Kidney tubule cell (primary cell): ENCODE measurements around the gene ATP6V1B1.
"Not testable (repeated sequence)": the region's sequence is repeated elsewhere in the genome, so short reads cannot be mapped to it uniquely, and the experiment has no call there.

Experiments
- DNase-seq: peaks from one replicate; pipeline ENCODE4 v3.0.0-alpha.2; 2018; ENCODE audit warnings: low spot score

ATP6V1B1 gene

DNA sequence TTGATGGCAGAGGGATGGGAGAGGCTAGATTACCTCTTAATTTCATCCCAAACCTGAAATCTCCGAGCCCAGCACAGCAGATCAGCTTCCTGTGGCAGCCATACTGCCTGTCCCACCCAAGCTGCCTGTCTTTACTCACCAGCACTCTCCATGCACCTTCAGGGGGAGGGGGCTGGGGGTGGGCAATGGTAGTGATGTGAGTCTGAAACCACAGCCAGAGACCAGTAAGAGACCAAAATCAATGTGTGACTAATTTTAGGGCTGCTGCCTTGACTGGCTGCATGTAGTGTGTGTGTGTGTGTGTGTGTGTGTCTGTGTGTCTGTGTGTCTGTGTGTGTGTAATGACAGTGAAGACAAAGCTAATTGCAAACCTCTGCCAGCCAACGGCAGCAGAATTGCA is 70.6 kb downstream of the ATP6V1B1 start:
- DNase-seq, result no peak

DNA sequence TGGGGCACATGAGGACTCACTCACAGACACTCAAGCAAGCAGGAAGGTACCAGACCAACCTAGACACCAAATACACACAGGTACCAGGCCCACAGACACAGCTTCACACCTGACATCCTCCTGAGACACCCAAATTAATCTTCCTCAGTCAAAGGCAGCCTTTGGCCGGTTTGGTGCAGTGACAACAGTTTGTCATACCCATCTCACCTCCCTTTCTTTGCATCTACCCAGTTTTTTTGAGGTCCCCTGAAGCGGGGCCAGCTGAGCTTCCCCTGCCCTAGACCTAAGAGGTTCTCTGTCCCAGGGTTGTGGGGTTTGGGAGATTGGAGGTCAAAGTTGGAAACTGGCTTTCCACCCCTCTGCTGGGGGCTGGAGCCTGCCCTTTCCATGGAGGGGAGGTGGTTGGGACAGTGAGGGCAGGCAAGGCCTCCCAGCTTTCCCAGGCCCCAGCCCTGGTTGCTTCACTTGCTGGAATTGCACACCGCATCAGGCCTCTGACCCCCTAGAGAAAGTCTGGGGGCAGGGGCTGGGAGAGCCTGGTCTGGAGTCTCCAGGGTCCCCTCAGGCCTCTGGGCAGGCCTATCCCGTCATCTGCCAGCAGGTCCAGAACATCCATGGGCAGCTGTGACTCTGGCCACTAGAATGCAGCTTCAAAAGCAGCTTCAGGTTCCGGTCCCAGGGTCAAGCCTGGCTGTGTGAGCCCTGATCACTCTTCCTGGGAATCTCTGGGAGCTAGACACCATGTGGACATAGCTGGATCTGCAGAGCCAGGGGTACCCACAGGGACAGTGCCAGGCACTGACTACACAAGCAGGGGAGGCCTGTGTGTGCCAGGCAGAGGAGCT is 71.5 kb downstream of the ATP6V1B1 start:
- no peak for DNase-seq

DNA sequence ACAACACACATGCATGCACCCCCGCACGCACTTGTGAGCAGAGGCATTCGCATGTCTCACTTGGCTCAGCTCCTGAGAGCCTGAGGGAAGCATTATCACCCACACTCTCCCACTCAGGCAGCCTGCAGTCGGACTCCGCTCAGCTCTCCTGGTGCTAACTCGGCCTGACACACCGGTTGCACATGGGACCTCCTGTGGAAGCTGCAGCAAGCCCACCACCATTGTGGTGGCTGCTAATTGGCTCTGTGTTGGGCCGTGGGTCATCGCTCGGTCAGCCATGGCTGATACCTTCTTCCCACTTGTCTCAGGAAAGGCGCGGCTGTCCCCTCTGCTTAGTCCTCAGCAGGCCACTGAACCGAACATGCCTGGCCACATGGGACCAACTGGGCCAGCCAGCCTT is 72.6 kb downstream of the ATP6V1B1 start:
- no peak for DNase-seq

DNA sequence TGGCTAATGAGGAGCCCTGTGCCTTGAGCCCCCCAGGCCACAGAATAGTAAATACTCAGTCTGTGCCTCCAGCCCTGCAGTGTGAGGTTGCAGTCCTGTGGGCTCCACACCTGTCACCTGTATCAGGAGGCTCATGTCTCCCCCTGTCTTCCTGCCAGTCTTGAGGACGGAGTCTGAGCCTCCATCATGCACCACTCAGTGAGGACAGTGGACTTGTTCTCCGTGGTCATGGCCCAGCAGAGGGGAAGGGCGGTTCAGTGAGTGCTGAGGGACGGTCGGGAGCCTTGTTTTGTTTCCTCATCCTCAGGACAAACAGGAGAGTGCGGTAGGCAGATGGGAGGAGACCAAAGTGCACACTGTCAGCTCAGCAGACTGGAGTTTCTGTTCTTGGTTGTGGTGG is 76.1 kb downstream of the ATP6V1B1 start:
- not testable (repeated sequence) for DNase-seq
